Measurements from ENCODE around the gene MAGI2. TPM values are rescaled to one million over a fixed set of nuclear protein-coding genes. Genes with fewer than 3 reads are reported as not detected.

The MAGI2 gene
- total RNA-seq, 5 donors from 2014 or later (not counting 1 experiment from before 2014, with no cell fraction given) = 0.10 to 0.77 (median 0.22) TPM

GRCh38 chr7:78803501-78804127, 649.9 kb downstream of the MAGI2 start:
- ChIA-PET CTCF (no interaction called here), POLR2A (no interaction called here)
- WGBS (ENCODE audit: insufficient coverage) = no CpG with 5 or more reads among the region's 4 CpGs
- Histone ChIP-seq H3K36me3 (ENCODE audit: control insufficient read depth in 2 of 2, extremely low read depth in 1 of 2, insufficient read depth in 1 of 2, low read length in 1 of 2) (no peaks in the 10 kb centered on the region), H3K4me3 (ENCODE audit: control insufficient read depth in 1 of 2, extremely low read depth in 1 of 2, low read length in 1 of 2) (no peak overlapping the region), H3K4me1 (ENCODE audit: control insufficient read depth in 1 of 2, extremely low read depth in 1 of 2, insufficient read depth in 2 of 2, low read length in 2 of 2) (no peaks in the 10 kb centered on the region), H3K27ac (ENCODE audit: low read length) (no peak overlapping the region), H3K27me3 (replicated peaks in 1 of 2; ENCODE audit: control insufficient read depth in 2 of 2, extremely low read depth in 1 of 2, insufficient read depth in 2 of 2, low read length in 1 of 2) (no peaks in the 10 kb centered on the region), H3K9me3 (no peaks in the 10 kb centered on the region)
- DNase-seq (no peak), ATAC-seq (replicated peaks in 1 of 4) (no peak)
- H3K27ac Mint-ChIP-seq = no peak overlapping the region
- no peaks in the 10 kb centered on the region for H3K36me3 Mint-ChIP-seq
- no peaks in the 10 kb centered on the region for H3K27me3 Mint-ChIP-seq
- H3K4me3 Mint-ChIP-seq = no peak overlapping the region
- H3K9me3 Mint-ChIP-seq = peaks cover 0 to 11% (median 10%) of the 10 kb centered on the region in 3 donors
- no peaks in the 10 kb centered on the region for H3K4me1 Mint-ChIP-seq

GRCh38 chr7:78794101-78794500, 659.4 kb downstream of the MAGI2 start:
- CTCF ChIA-PET = no interaction called here
- Mint-ChIP-seq H3K4me1 (no peaks in the 10 kb centered on the region), H3K9me3 (peaks cover 6 to 19% (median 10%) of the 10 kb centered on the region in 3 donors), H3K27me3 (no peaks in the 10 kb centered on the region), H3K4me3 (no peak overlapping the region), H3K36me3 (no peaks in the 10 kb centered on the region), H3K27ac (no peak overlapping the region)
- POLR2A ChIA-PET = no interaction called here
- no CpG with 5 or more reads among the region's 2 CpGs for WGBS (ENCODE audit: insufficient coverage)
- no peak for ATAC-seq (replicated peaks in 1 of 4)
- H3K4me3 ChIP-seq (ENCODE audit: control insufficient read depth in 1 of 2, extremely low read depth in 1 of 2, low read length in 1 of 2) = no peak overlapping the region
- no peaks in the 10 kb centered on the region for H3K9me3 ChIP-seq
- H3K27me3 ChIP-seq (replicated peaks in 1 of 2; ENCODE audit: control insufficient read depth in 2 of 2, extremely low read depth in 1 of 2, insufficient read depth in 2 of 2, low read length in 1 of 2) = no peaks in the 10 kb centered on the region
- H3K4me1 ChIP-seq (ENCODE audit: control insufficient read depth in 1 of 2, extremely low read depth in 1 of 2, insufficient read depth in 2 of 2, low read length in 2 of 2) = no peaks in the 10 kb centered on the region
- H3K36me3 ChIP-seq (ENCODE audit: control insufficient read depth in 2 of 2, extremely low read depth in 1 of 2, insufficient read depth in 1 of 2, low read length in 1 of 2) = no peaks in the 10 kb centered on the region
- DNase-seq = no peak
- H3K27ac ChIP-seq (ENCODE audit: low read length) = no peak overlapping the region

DNA sequence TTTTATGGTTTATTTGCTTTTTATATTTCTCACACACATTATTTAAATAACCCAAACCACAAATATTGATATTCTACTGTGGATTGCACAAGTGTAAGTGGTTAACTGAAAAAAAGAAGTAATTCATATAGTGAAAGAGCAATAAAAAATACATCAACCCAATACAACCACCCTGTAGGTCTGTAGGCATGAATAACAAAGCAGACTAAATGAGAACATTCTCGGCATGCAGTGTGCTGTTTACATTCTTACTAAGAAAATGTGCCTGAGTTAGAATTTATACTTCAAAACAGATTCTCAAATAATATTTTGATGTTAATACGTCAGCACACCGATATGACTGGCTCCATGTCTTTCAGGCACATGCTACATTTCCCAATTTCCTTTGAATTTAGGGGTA, 660.8 kb downstream of the MAGI2 start:
- Histone ChIP-seq H3K9me3 (no peaks in the 10 kb centered on the region), H3K27ac (ENCODE audit: low read length) (no peak overlapping the region), H3K27me3 (replicated peaks in 1 of 2; ENCODE audit: control insufficient read depth in 2 of 2, extremely low read depth in 1 of 2, insufficient read depth in 2 of 2, low read length in 1 of 2) (no peaks in the 10 kb centered on the region), H3K36me3 (ENCODE audit: control insufficient read depth in 2 of 2, extremely low read depth in 1 of 2, insufficient read depth in 1 of 2, low read length in 1 of 2) (no peaks in the 10 kb centered on the region), H3K4me3 (ENCODE audit: control insufficient read depth in 1 of 2, extremely low read depth in 1 of 2, low read length in 1 of 2) (no peak overlapping the region), H3K4me1 (ENCODE audit: control insufficient read depth in 1 of 2, extremely low read depth in 1 of 2, insufficient read depth in 2 of 2, low read length in 2 of 2) (no peaks in the 10 kb centered on the region)
- no peak overlapping the region for H3K4me3 Mint-ChIP-seq
- H3K9me3 Mint-ChIP-seq = peaks cover 10 to 15% (median 12%) of the 10 kb centered on the region in 3 donors
- no peak for ATAC-seq (replicated peaks in 1 of 4)
- no peaks in the 10 kb centered on the region for H3K27me3 Mint-ChIP-seq
- POLR2A ChIA-PET = no interaction called here
- CTCF ChIA-PET = no interaction called here
- no peaks in the 10 kb centered on the region for H3K36me3 Mint-ChIP-seq
- H3K4me1 Mint-ChIP-seq = no peaks in the 10 kb centered on the region
- H3K27ac Mint-ChIP-seq = no peak overlapping the region
- no CpG with 5 or more reads among the region's 3 CpGs for WGBS (ENCODE audit: insufficient coverage)
- no peak for DNase-seq

GRCh38 chr7:78792006-78792405, 661.5 kb downstream of the MAGI2 start:
- Histone ChIP-seq H3K27ac (ENCODE audit: low read length) (no peak overlapping the region), H3K9me3 (no peaks in the 10 kb centered on the region), H3K4me3 (ENCODE audit: control insufficient read depth in 1 of 2, extremely low read depth in 1 of 2, low read length in 1 of 2) (no peak overlapping the region), H3K4me1 (ENCODE audit: control insufficient read depth in 1 of 2, extremely low read depth in 1 of 2, insufficient read depth in 2 of 2, low read length in 2 of 2) (no peaks in the 10 kb centered on the region), H3K36me3 (ENCODE audit: control insufficient read depth in 2 of 2, extremely low read depth in 1 of 2, insufficient read depth in 1 of 2, low read length in 1 of 2) (no peaks in the 10 kb centered on the region), H3K27me3 (replicated peaks in 1 of 2; ENCODE audit: control insufficient read depth in 2 of 2, extremely low read depth in 1 of 2, insufficient read depth in 2 of 2, low read length in 1 of 2) (no peaks in the 10 kb centered on the region)
- DNase-seq (no peak), ATAC-seq (replicated peaks in 1 of 4) (no peak)
- Mint-ChIP-seq H3K4me3 (no peak overlapping the region), H3K9me3 (peaks cover 12 to 16% (median 15%) of the 10 kb centered on the region in 3 donors), H3K36me3 (no peaks in the 10 kb centered on the region), H3K27ac (no peak overlapping the region), H3K27me3 (no peaks in the 10 kb centered on the region), H3K4me1 (no peaks in the 10 kb centered on the region)
- no CpG with 5 or more reads among the region's 6 CpGs for WGBS (ENCODE audit: insufficient coverage)
- ChIA-PET POLR2A (no interaction called here), CTCF (no interaction called here)

DNA sequence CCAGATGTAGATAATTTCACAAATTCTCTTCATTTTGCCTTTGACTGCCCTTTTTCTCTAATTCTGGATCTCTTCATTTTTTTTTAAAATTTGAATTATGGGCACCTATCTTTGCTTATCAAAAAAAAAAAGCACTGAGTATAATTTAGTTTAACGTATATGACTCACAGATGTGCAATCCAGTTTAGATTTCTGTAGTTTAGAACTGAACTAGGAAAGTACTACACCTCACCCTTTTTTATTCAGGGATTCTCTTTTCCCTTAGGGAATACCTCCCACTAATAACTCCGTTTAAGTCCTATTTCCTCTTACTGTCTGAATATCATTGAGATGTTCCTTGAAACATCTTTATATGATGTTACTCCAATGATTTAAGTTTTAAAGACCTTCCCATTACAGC, 665.0 kb downstream of the MAGI2 start:
- Histone ChIP-seq H3K4me3 (ENCODE audit: control insufficient read depth in 1 of 2, extremely low read depth in 1 of 2, low read length in 1 of 2) (no peak overlapping the region), H3K27me3 (replicated peaks in 1 of 2; ENCODE audit: control insufficient read depth in 2 of 2, extremely low read depth in 1 of 2, insufficient read depth in 2 of 2, low read length in 1 of 2) (no peaks in the 10 kb centered on the region), H3K27ac (ENCODE audit: low read length) (no peak overlapping the region), H3K4me1 (ENCODE audit: control insufficient read depth in 1 of 2, extremely low read depth in 1 of 2, insufficient read depth in 2 of 2, low read length in 2 of 2) (no peaks in the 10 kb centered on the region), H3K9me3 (no peaks in the 10 kb centered on the region), H3K36me3 (ENCODE audit: control insufficient read depth in 2 of 2, extremely low read depth in 1 of 2, insufficient read depth in 1 of 2, low read length in 1 of 2) (no peaks in the 10 kb centered on the region)
- WGBS (ENCODE audit: insufficient coverage) = no CpG with 5 or more reads among the region's 2 CpGs
- Mint-ChIP-seq H3K9me3 (peaks cover 4 to 13% (median 9%) of the 10 kb centered on the region in 3 donors), H3K36me3 (no peaks in the 10 kb centered on the region), H3K27me3 (no peaks in the 10 kb centered on the region), H3K27ac (no peak overlapping the region), H3K4me3 (no peak overlapping the region), H3K4me1 (no peaks in the 10 kb centered on the region)
- DNase-seq (no peak), ATAC-seq (replicated peaks in 1 of 4) (no peak)
- ChIA-PET POLR2A (no interaction called here), CTCF (no interaction called here)

DNA sequence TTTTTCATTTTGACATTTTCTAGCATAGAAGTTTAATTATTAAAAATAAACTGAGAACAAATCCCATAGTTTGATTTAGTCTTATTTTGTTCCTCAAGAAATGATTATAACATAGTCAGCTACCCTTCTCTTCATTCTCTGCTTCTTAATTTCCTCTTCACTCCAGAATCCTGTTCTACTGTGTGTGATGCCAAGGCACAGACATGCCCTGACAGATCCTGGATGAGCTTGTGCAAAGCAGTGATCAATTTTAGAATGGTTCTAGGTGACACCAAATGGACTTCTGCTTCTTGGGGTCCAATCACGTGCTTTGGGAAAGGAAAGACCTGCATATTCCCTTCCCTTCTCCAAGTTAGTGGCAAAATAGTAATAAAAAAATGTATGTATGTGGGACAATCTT, 665.6 kb downstream of the MAGI2 start:
- Histone ChIP-seq H3K27me3 (replicated peaks in 1 of 2; ENCODE audit: control insufficient read depth in 2 of 2, extremely low read depth in 1 of 2, insufficient read depth in 2 of 2, low read length in 1 of 2) (no peaks in the 10 kb centered on the region), H3K4me3 (ENCODE audit: control insufficient read depth in 1 of 2, extremely low read depth in 1 of 2, low read length in 1 of 2) (no peak overlapping the region), H3K27ac (ENCODE audit: low read length) (no peak overlapping the region), H3K4me1 (ENCODE audit: control insufficient read depth in 1 of 2, extremely low read depth in 1 of 2, insufficient read depth in 2 of 2, low read length in 2 of 2) (no peaks in the 10 kb centered on the region), H3K9me3 (no peaks in the 10 kb centered on the region), H3K36me3 (ENCODE audit: control insufficient read depth in 2 of 2, extremely low read depth in 1 of 2, insufficient read depth in 1 of 2, low read length in 1 of 2) (no peaks in the 10 kb centered on the region)
- Mint-ChIP-seq H3K27ac (no peak overlapping the region), H3K9me3 (peaks cover 4 to 13% (median 9%) of the 10 kb centered on the region in 3 donors), H3K27me3 (no peaks in the 10 kb centered on the region), H3K36me3 (no peaks in the 10 kb centered on the region), H3K4me3 (no peak overlapping the region), H3K4me1 (no peaks in the 10 kb centered on the region)
- ChIA-PET CTCF (no interaction called here), POLR2A (no interaction called here)
- DNase-seq (no peak), ATAC-seq (replicated peaks in 1 of 4) (no peak)
- no CpG with 5 or more reads among the region's 1 CpG for WGBS (ENCODE audit: insufficient coverage)

GRCh38 chr7:78786055-78786454, 667.4 kb downstream of the MAGI2 start:
- no peak overlapping the region for H3K27ac Mint-ChIP-seq
- ChIA-PET CTCF (no interaction called here), POLR2A (no interaction called here)
- 100% methylated on average over 1 of the region's 2 CpGs for WGBS (ENCODE audit: insufficient coverage)
- H3K27me3 ChIP-seq (replicated peaks in 1 of 2; ENCODE audit: control insufficient read depth in 2 of 2, extremely low read depth in 1 of 2, insufficient read depth in 2 of 2, low read length in 1 of 2) = no peaks in the 10 kb centered on the region
- H3K4me1 Mint-ChIP-seq = no peaks in the 10 kb centered on the region
- no peaks in the 10 kb centered on the region for H3K4me1 ChIP-seq (ENCODE audit: control insufficient read depth in 1 of 2, extremely low read depth in 1 of 2, insufficient read depth in 2 of 2, low read length in 2 of 2)
- H3K9me3 Mint-ChIP-seq = peaks cover 4 to 13% (median 9%) of the 10 kb centered on the region in 3 donors
- no peaks in the 10 kb centered on the region for H3K36me3 ChIP-seq (ENCODE audit: control insufficient read depth in 2 of 2, extremely low read depth in 1 of 2, insufficient read depth in 1 of 2, low read length in 1 of 2)
- H3K27ac ChIP-seq (ENCODE audit: low read length) = no peak overlapping the region
- H3K4me3 Mint-ChIP-seq = no peak overlapping the region
- ATAC-seq (replicated peaks in 1 of 4) (no peak), DNase-seq (no peak)
- H3K4me3 ChIP-seq (ENCODE audit: control insufficient read depth in 1 of 2, extremely low read depth in 1 of 2, low read length in 1 of 2) = no peak overlapping the region
- no peaks in the 10 kb centered on the region for H3K9me3 ChIP-seq
- no peaks in the 10 kb centered on the region for H3K36me3 Mint-ChIP-seq
- no peaks in the 10 kb centered on the region for H3K27me3 Mint-ChIP-seq
